ENCODE results near the gene PLXNB2.

DNA sequence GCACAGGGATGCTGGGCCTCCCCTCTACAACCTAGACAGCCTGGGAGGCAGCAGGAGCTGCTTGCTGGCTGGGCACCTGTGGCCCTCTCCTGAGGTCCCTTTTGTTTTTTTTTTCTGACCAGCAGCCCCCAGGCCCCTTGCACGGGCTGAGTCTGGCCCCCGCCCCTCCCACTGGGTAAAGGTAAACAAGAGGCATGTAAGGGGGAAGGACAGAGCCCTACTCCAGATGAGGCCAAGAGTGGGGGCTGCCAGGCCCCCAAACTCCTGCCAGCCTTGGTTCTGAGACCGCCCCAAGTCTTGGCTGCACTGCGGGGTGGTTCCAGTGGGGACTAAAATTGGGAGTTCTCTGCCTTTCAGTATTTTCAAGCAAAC, 9.2 kb downstream of the PLXNB2 start:
- TF ChIP-seq GATA3 (IDR thresholded peaks at IDR 0.05; ENCODE audit: low read depth, low read length): no peak
- TF ChIP-seq GATA2 (IDR thresholded peaks at IDR 0.05; ENCODE audit: low read depth, low read length): no peak

Data from SH-SY5Y (cell line).